Neutrophil (primary cell): Measurements from ENCODE around the gene RAB3B.
"Not testable (repeated sequence)": the region's sequence is repeated elsewhere in the genome, so short reads cannot be mapped to it uniquely, and the experiment has no call there.

Experiments used
- H3K27ac ChIP-seq: fragments of 200-600 bp; sonication (generic); 2 replicates; pipeline ENCODE4 v1.5.1; 2016; ENCODE audit warnings: mild to moderate bottlenecking, moderate library complexity
- H3K27me3 ChIP-seq: fragments of 200-600 bp; sonication (generic); 2 replicates; pipeline ENCODE4 v1.6.0; 2016; ENCODE audit warnings: mild to moderate bottlenecking
- H3K36me3 ChIP-seq: fragments of 200-600 bp; sonication (generic); 2 replicates; pipeline ENCODE4 v1.5.1; 2017
- H3K4me1 ChIP-seq, 2 experiments: fragments of 200-600 bp in 1 of 2; sonication (generic) in 1 of 2; 1 replicate in 1 of 2; 2 replicates in 1 of 2; pipeline versions ENCODE4 v1.5.1 to v1.6.1; 2013 to 2016; ENCODE audit warnings: low read depth in 1 of 2, low read length in 1 of 2, mild to moderate bottlenecking in 1 of 2, moderate library complexity in 1 of 2; ENCODE audit not compliant: control insufficient read depth in 1 of 2, insufficient read depth in 1 of 2
- H3K4me3 ChIP-seq, 2 experiments: fragments of 200-600 bp in 1 of 2; sonication (generic) in 1 of 2; 1 replicate in 1 of 2; 2 replicates in 1 of 2; pipeline ENCODE4 v1.5.1; 2013 to 2016; ENCODE audit warnings: low read depth in 1 of 2, low read length in 1 of 2, mild to moderate bottlenecking in 1 of 2, moderate library complexity in 1 of 2
- H3K9me3 ChIP-seq: fragments of 200-600 bp; sonication (generic); 2 replicates; pipeline ENCODE4 v1.5.1; 2016
- CTCF ChIP-seq: fragments of 200-600 bp; sonication (generic); IDR thresholded peaks from 2 replicates; pipeline ENCODE4 v1.5.1; 2016; ENCODE audit warnings: antibody characterized with exemption

The RAB3B gene

GRCh38 chr1:51969038-51969705 lies 21.3 kb downstream of the RAB3B start:
- no peak overlapping the region for H3K27ac ChIP-seq
- H3K36me3 ChIP-seq, result no peaks in the 10 kb centered on the region
- no peaks in the 10 kb centered on the region for H3K9me3 ChIP-seq
- H3K4me1 ChIP-seq, result no peaks in the 10 kb centered on the region
- H3K27me3 ChIP-seq, result peaks cover 11% of the 10 kb centered on the region
- TF ChIP-seq CTCF, result no peak
- no peak overlapping the region for H3K4me3 ChIP-seq

GRCh38 chr1:51968632-51969031 lies 21.9 kb downstream of the RAB3B start:
- TF ChIP-seq CTCF, result no peak
- H3K9me3 ChIP-seq, result no peaks in the 10 kb centered on the region
- no peak overlapping the region for H3K27ac ChIP-seq
- no peaks in the 10 kb centered on the region for H3K4me1 ChIP-seq
- H3K36me3 ChIP-seq, result no peaks in the 10 kb centered on the region
- H3K4me3 ChIP-seq, result no peak overlapping the region
- H3K27me3 ChIP-seq, result peaks cover 17% of the 10 kb centered on the region

- H3K4me3 ChIP-seq, H3K27ac ChIP-seq, H3K9me3 ChIP-seq, H3K4me1 ChIP-seq, H3K36me3 ChIP-seq: not testable (repeated sequence)
- peaks cover 30% of the 10 kb centered on the region for H3K27me3 ChIP-seq
Measured at GRCh38 chr1:51967213-51967791, 23.2 kb downstream of the RAB3B start.

GRCh38 chr1:51966559-51966958 lies 23.9 kb downstream of the RAB3B start:
- Histone ChIP-seq H3K4me1 (no peaks in the 10 kb centered on the region), H3K27me3 (peaks cover 38% of the 10 kb centered on the region), H3K27ac (no peak overlapping the region), H3K4me3 (no peak overlapping the region), H3K36me3 (no peaks in the 10 kb centered on the region), H3K9me3 (no peaks in the 10 kb centered on the region)
- TF ChIP-seq CTCF, result no peak

- Histone ChIP-seq H3K9me3 (no peaks in the 10 kb centered on the region), H3K4me1 (peaks cover 0 to 4% of the 10 kb centered on the region in 2 experiments), H3K27me3 (peaks cover 59% of the 10 kb centered on the region), H3K36me3 (no peaks in the 10 kb centered on the region), H3K27ac (no peak overlapping the region), H3K4me3 (no peak overlapping the region)
- TF ChIP-seq CTCF, result no peak
Measured at GRCh38 chr1:51964309-51964696, 26.2 kb downstream of the RAB3B start.

- no peaks in the 10 kb centered on the region for H3K36me3 ChIP-seq
- TF ChIP-seq CTCF, result no peak
- peaks cover 59% of the 10 kb centered on the region for H3K27me3 ChIP-seq
- H3K27ac ChIP-seq, result no peak overlapping the region
- peaks cover 0 to 4% of the 10 kb centered on the region in 2 experiments for H3K4me1 ChIP-seq
- no peak overlapping the region for H3K4me3 ChIP-seq
- H3K9me3 ChIP-seq, result no peaks in the 10 kb centered on the region
Measured at GRCh38 chr1:51963592-51964308, 26.8 kb downstream of the RAB3B start.
